Chondrocyte (in vitro differentiated cells): Measurements from ENCODE around the gene CEL. TPM values are rescaled to one million over a fixed set of nuclear protein-coding genes. Genes with fewer than 3 reads are reported as not detected.
"Not testable (repeated sequence)": the region's sequence is repeated elsewhere in the genome, so short reads cannot be mapped to it uniquely, and the experiment has no call there.

Experiments used
- DNase-seq: peaks from one replicate; pipeline ENCODE4 v3.0.0; 2021; ENCODE audit warnings: mixed read lengths, low spot score
- H3K27ac Mint-ChIP-seq: one replicate; pipeline ENCODE4 v1.8.0; 2021; ENCODE audit warnings: mild to moderate bottlenecking, moderate library complexity, mixed read lengths; ENCODE audit not compliant: unreplicated experiment
- H3K27me3 Mint-ChIP-seq: 2 replicates; pipeline ENCODE4 v1.8.0; 2021; ENCODE audit warnings: low read depth, mixed read lengths
- H3K36me3 Mint-ChIP-seq: 2 replicates; pipeline ENCODE4 v1.8.0; 2021; ENCODE audit warnings: low read depth, mixed read lengths
- H3K4me1 Mint-ChIP-seq: 2 replicates; pipeline ENCODE4 v1.8.0; 2021; ENCODE audit warnings: low read depth, mild to moderate bottlenecking, mixed read lengths
- H3K4me3 Mint-ChIP-seq: one replicate; pipeline ENCODE4 v1.8.0; 2021; ENCODE audit warnings: mild to moderate bottlenecking, moderate library complexity, mixed read lengths; ENCODE audit not compliant: unreplicated experiment
- H3K9me3 Mint-ChIP-seq: 2 replicates; pipeline ENCODE4 v1.8.0; 2021; ENCODE audit warnings: low read depth, mixed read lengths
- total RNA-seq: library from RNA; stranded (reverse); gene quantifications from 3 replicates; pipeline ENCODE4 v1.2.1, GENCODE V29; 2021
- TF ChIP-seq, protein P1 (sequence below): fragments of 200-600 bp; sonication (generic); IDR thresholded peaks from 2 replicates; pipeline ENCODE4 v1.5.0; 2021; ENCODE audit warnings: antibody characterized with exemption, mild to moderate bottlenecking, moderate library complexity

Gene CEL
- total RNA-seq, 1 donor from 2014 or later: 0.87 TPM

GRCh38 chr9:133064241-133065069 is 2.7 kb downstream of the CEL start:
- peak; percentile 79 for DNase-seq
- Mint-ChIP-seq H3K27me3 (no peaks in the 10 kb centered on the region), H3K4me1 (peaks cover 14% of the 10 kb centered on the region), H3K9me3 (no peaks in the 10 kb centered on the region), H3K27ac (no peak overlapping the region), H3K36me3 (peaks cover 3% of the 10 kb centered on the region), H3K4me3 (no peak overlapping the region)
- TF ChIP-seq, protein P1, sequence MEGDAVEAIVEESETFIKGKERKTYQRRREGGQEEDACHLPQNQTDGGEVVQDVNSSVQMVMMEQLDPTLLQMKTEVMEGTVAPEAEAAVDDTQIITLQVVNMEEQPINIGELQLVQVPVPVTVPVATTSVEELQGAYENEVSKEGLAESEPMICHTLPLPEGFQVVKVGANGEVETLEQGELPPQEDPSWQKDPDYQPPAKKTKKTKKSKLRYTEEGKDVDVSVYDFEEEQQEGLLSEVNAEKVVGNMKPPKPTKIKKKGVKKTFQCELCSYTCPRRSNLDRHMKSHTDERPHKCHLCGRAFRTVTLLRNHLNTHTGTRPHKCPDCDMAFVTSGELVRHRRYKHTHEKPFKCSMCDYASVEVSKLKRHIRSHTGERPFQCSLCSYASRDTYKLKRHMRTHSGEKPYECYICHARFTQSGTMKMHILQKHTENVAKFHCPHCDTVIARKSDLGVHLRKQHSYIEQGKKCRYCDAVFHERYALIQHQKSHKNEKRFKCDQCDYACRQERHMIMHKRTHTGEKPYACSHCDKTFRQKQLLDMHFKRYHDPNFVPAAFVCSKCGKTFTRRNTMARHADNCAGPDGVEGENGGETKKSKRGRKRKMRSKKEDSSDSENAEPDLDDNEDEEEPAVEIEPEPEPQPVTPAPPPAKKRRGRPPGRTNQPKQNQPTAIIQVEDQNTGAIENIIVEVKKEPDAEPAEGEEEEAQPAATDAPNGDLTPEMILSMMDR: no peak

- no peak overlapping the region for H3K4me3 Mint-ChIP-seq
- H3K9me3 Mint-ChIP-seq: no peaks in the 10 kb centered on the region
- TF ChIP-seq, protein P1: no peak
- no peaks in the 10 kb centered on the region for H3K27me3 Mint-ChIP-seq
- peaks cover 8% of the 10 kb centered on the region for H3K4me1 Mint-ChIP-seq
- DNase-seq: peak; percentile 91
- peaks cover 3% of the 10 kb centered on the region for H3K36me3 Mint-ChIP-seq
- H3K27ac Mint-ChIP-seq: no peak overlapping the region
These were observed 3.2 kb downstream of the CEL start for GRCh38 chr9:133065070-133065388.

DNA sequence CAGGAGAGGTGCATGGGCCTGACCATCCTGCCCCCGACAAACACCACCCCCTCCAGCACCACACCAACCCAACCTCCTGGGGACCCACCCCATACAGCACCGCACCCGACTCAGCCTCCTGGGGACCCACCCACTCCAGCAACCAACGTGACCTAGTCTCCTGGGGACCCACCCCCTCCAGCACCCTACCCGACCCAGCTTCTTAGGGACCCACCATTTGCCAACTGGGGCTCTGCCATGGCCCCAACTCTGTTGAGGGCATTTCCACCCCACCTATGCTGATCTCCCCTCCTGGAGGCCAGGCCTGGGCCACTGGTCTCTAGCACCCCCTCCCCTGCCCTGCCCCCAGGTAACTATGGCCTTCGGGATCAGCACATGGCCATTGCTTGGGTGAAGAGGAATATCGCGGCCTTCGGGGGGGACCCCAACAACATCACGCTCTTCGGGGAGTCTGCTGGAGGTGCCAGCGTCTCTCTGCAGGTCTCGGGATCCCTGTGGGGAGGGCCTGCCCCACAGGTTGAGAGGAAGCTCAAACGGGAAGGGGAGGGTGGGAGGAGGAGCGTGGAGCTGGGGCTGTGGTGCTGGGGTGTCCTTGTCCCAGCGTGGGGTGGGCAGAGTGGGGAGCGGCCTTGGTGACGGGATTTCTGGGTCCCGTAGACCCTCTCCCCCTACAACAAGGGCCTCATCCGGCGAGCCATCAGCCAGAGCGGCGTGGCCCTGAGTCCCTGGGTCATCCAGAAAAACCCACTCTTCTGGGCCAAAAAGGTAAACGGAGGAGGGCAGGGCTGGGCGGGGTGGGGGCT is 4.6 kb downstream of the CEL start:
- H3K27me3 Mint-ChIP-seq: no peaks in the 10 kb centered on the region
- DNase-seq: peak; percentile 68
- H3K4me1 Mint-ChIP-seq: no peaks in the 10 kb centered on the region
- TF ChIP-seq, protein P1: no peak
- no peak overlapping the region for H3K27ac Mint-ChIP-seq
- peaks cover 6% of the 10 kb centered on the region for H3K36me3 Mint-ChIP-seq
- H3K9me3 Mint-ChIP-seq: no peaks in the 10 kb centered on the region
- no peak overlapping the region for H3K4me3 Mint-ChIP-seq

- peak; percentile 90 for DNase-seq
- no peaks in the 10 kb centered on the region for H3K9me3 Mint-ChIP-seq
- H3K4me3 Mint-ChIP-seq: no peak overlapping the region
- no peaks in the 10 kb centered on the region for H3K27me3 Mint-ChIP-seq
- no peak overlapping the region for H3K27ac Mint-ChIP-seq
- H3K4me1 Mint-ChIP-seq: no peaks in the 10 kb centered on the region
- TF ChIP-seq, protein P1: no peak
- peaks cover 9% of the 10 kb centered on the region for H3K36me3 Mint-ChIP-seq
These were observed 5.2 kb downstream of the CEL start for GRCh38 chr9:133067006-133067405.

DNA sequence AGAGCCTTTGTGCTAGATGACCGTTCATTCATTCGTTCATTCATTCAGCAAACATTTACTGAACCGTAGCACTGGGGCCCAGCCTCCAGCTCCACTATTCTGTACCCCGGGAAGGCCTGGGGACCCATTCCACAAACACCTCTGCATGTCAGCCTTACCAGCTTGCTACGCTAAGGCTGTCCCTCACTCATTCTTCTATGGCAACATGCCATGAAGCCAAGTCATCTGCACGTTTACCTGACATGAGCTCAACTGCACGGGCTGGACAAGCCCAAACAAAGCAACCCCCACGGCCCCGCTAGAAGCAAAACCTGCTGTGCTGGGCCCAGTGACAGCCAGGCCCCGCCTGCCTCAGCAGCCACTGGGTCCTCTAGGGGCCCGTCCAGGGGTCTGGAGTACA is 6.0 kb downstream of the CEL start:
- Mint-ChIP-seq H3K27me3 (no peaks in the 10 kb centered on the region), H3K4me3 (no peak overlapping the region), H3K36me3 (peaks cover 9% of the 10 kb centered on the region), H3K27ac (no peak overlapping the region), H3K9me3 (no peaks in the 10 kb centered on the region), H3K4me1 (no peaks in the 10 kb centered on the region)
- TF ChIP-seq, protein P1: no peak
- peak; percentile 37 for DNase-seq

DNA sequence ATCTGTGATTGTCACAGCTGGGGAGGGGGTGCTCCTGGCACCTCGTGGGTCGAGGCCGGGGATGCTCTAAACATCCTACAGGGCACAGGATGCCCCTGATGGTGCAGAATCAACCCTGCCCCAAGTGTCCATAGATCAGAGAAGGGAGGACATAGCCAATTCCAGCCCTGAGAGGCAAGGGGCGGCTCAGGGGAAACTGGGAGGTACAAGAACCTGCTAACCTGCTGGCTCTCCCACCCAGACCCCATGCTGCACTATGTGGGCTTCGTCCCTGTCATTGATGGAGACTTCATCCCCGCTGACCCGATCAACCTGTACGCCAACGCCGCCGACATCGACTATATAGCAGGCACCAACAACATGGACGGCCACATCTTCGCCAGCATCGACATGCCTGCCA is 6.7 kb downstream of the CEL start:
- not testable (repeated sequence) for H3K4me1 Mint-ChIP-seq, H3K27ac Mint-ChIP-seq

GRCh38 chr9:133070500-133070961 is 8.8 kb downstream of the CEL start:
- peaks cover 20% of the 10 kb centered on the region for H3K4me1 Mint-ChIP-seq
- not testable (repeated sequence) for H3K36me3 Mint-ChIP-seq, H3K4me3 Mint-ChIP-seq, H3K9me3 Mint-ChIP-seq, H3K27me3 Mint-ChIP-seq, H3K27ac Mint-ChIP-seq
- DNase-seq: peak; percentile 75

More for the DNA sequence above, 6.7 kb downstream of the CEL start:
- DNase-seq: peak; percentile 28
- not testable (repeated sequence) for H3K4me3 Mint-ChIP-seq, H3K9me3 Mint-ChIP-seq, H3K27me3 Mint-ChIP-seq, H3K36me3 Mint-ChIP-seq

- H3K36me3 Mint-ChIP-seq, H3K9me3 Mint-ChIP-seq, H3K27ac Mint-ChIP-seq, H3K4me3 Mint-ChIP-seq, DNase-seq, H3K27me3 Mint-ChIP-seq: not testable (repeated sequence)
- H3K4me1 Mint-ChIP-seq: peaks cover 24% of the 10 kb centered on the region
These were observed 9.2 kb downstream of the CEL start for GRCh38 chr9:133070985-133071384.
